ENCODE data around the gene TWF2.

TWF2 gene

DNA sequence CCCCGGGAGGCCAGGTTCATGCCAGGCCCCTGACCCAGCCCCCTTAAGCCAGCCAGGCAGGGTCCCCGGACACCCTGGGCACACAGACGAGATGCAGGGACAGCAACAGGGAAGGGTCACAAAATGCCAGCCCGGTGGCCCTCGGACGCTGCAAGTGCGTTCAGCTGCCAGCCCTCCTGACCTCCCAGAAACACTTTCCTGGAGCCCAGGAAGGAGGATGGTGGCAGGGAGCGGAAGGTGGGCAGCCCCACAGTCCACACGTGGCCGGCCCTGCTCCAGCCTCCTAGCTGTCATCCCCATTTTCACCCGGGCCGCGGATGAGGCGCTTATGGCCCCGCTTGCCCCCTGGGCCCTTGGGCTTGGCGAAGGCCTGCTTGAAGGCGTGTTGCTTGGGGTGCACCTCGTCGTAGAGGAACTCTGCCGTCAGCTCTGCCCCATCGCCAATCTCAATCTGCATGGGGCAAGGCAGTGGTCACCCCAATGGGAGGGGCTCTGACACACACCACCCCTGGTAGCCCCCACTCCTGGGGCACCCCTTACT, 10.1 kb downstream of the TWF2 start:
- H3K79me2 ChIP-seq (ENCODE audit: insufficient read depth, low read depth): no peaks in the 10 kb centered on the region
- no peak overlapping the region for H3K4me3 ChIP-seq (IDR thresholded peaks at IDR 0.05; ENCODE audit: insufficient read depth, low read depth, low read length)
- H3K27me3 ChIP-seq (ENCODE audit: insufficient read depth, low read depth): no peaks in the 10 kb centered on the region
- TF ChIP-seq, protein P1, sequence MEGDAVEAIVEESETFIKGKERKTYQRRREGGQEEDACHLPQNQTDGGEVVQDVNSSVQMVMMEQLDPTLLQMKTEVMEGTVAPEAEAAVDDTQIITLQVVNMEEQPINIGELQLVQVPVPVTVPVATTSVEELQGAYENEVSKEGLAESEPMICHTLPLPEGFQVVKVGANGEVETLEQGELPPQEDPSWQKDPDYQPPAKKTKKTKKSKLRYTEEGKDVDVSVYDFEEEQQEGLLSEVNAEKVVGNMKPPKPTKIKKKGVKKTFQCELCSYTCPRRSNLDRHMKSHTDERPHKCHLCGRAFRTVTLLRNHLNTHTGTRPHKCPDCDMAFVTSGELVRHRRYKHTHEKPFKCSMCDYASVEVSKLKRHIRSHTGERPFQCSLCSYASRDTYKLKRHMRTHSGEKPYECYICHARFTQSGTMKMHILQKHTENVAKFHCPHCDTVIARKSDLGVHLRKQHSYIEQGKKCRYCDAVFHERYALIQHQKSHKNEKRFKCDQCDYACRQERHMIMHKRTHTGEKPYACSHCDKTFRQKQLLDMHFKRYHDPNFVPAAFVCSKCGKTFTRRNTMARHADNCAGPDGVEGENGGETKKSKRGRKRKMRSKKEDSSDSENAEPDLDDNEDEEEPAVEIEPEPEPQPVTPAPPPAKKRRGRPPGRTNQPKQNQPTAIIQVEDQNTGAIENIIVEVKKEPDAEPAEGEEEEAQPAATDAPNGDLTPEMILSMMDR (conservative IDR thresholded peaks at IDR 0.05; ENCODE audit: low read depth, low read length): no peak
- H3K36me3 ChIP-seq (ENCODE audit: insufficient read depth): no peaks in the 10 kb centered on the region
- no peak overlapping the region for H3K27ac ChIP-seq
- no peaks in the 10 kb centered on the region for H4K20me1 ChIP-seq (ENCODE audit: insufficient read depth)
- peaks cover 20% of the 10 kb centered on the region for H3K4me1 ChIP-seq (ENCODE audit: low read depth, poor library complexity, severe bottlenecking)
- H2AFZ ChIP-seq (ENCODE audit: low read depth): no peak overlapping the region
- H3K9ac ChIP-seq: no peak overlapping the region
- H3K4me2 ChIP-seq: no peak overlapping the region

DNA sequence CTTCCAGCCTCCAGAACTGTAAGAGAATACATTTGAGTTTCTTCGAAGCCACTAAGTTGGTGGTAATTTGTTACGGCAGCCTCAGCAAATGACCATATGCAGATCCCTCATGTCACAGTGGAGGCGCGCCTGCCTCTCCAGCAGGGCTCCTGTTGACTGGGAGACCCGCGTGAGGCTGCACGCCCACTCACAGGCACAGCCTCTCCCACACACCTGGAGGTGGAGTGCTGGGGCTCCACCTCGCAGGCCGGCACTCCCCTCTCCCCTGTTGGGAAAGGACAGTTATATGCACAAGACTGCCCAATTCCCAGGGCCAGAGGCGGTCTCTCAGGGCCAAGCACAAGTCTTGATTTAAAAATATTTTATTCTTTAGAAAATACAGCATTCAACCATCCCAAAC, 10.7 kb downstream of the TWF2 start:
- Histone ChIP-seq H4K20me1 (ENCODE audit: insufficient read depth) (no peaks in the 10 kb centered on the region), H3K4me2 (no peak overlapping the region), H3K27me3 (ENCODE audit: insufficient read depth, low read depth) (no peaks in the 10 kb centered on the region), H3K4me3 (IDR thresholded peaks at IDR 0.05; ENCODE audit: insufficient read depth, low read depth, low read length) (no peak overlapping the region), H3K79me2 (ENCODE audit: insufficient read depth, low read depth) (no peaks in the 10 kb centered on the region), H3K27ac (no peak overlapping the region), H2AFZ (ENCODE audit: low read depth) (no peak overlapping the region), H3K36me3 (ENCODE audit: insufficient read depth) (no peaks in the 10 kb centered on the region), H3K4me1 (ENCODE audit: low read depth, poor library complexity, severe bottlenecking) (peaks cover 20% of the 10 kb centered on the region), H3K9ac (no peak overlapping the region)
- TF ChIP-seq, protein P1 (conservative IDR thresholded peaks at IDR 0.05; ENCODE audit: low read depth, low read length): no peak

DNA sequence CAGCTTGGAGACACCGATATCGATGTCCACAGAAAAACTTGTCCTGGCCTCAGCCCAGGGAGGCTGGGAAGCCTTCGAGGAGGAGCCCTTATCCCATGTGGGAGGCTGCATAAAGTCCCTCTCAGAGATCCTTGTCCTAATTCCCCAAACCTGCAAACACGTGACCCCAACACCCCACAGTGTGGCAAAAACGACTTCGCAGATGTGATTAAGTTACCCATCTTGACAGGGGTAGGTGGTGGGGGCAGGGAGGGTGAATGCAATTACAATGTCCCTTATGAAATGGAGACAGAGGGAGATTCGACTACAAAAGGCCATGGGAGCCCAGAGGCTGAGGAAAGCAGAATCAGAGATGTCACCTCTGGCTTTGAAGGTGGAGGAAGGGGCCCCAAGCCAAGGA, 11.2 kb downstream of the TWF2 start:
- H3K4me2 ChIP-seq: no peak overlapping the region
- H3K4me3 ChIP-seq (IDR thresholded peaks at IDR 0.05; ENCODE audit: insufficient read depth, low read depth, low read length): no peak overlapping the region
- H3K36me3 ChIP-seq (ENCODE audit: insufficient read depth): no peaks in the 10 kb centered on the region
- TF ChIP-seq, protein P1 (conservative IDR thresholded peaks at IDR 0.05; ENCODE audit: low read depth, low read length): no peak
- H3K27ac ChIP-seq: no peak overlapping the region
- H3K9ac ChIP-seq: no peak overlapping the region
- H3K79me2 ChIP-seq (ENCODE audit: insufficient read depth, low read depth): no peaks in the 10 kb centered on the region
- peaks cover 20% of the 10 kb centered on the region for H3K4me1 ChIP-seq (ENCODE audit: low read depth, poor library complexity, severe bottlenecking)
- no peak overlapping the region for H2AFZ ChIP-seq (ENCODE audit: low read depth)
- H4K20me1 ChIP-seq (ENCODE audit: insufficient read depth): no peaks in the 10 kb centered on the region
- H3K27me3 ChIP-seq (ENCODE audit: insufficient read depth, low read depth): no peaks in the 10 kb centered on the region

DNA sequence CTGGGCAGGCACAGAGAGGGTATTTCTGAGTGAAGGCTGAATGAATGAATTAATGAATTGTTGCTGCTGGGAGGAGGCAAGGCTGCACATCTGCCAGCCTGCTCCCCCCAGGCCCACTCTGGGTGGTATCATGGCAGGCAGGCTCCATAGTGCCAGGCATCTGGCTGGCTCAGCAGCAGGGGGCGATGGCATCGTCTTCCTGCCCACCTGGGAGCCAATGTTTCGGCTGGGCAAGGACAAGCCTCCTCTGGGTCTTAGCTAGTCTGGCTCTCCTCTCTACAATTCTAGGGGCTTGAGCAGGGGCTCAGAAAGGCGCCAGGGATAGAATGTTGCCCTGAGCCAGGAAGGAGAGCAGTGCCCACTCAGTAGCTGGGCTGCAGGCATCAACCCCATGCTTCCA, 11.8 kb downstream of the TWF2 start:
- H3K36me3 ChIP-seq (ENCODE audit: insufficient read depth): no peaks in the 10 kb centered on the region
- H2AFZ ChIP-seq (ENCODE audit: low read depth): no peak overlapping the region
- TF ChIP-seq, protein P1 (conservative IDR thresholded peaks at IDR 0.05; ENCODE audit: low read depth, low read length): no peak
- H4K20me1 ChIP-seq (ENCODE audit: insufficient read depth): no peaks in the 10 kb centered on the region
- H3K27me3 ChIP-seq (ENCODE audit: insufficient read depth, low read depth): no peaks in the 10 kb centered on the region
- H3K4me1 ChIP-seq (ENCODE audit: low read depth, poor library complexity, severe bottlenecking): peaks cover 20% of the 10 kb centered on the region
- H3K4me2 ChIP-seq: no peak overlapping the region
- H3K4me3 ChIP-seq (IDR thresholded peaks at IDR 0.05; ENCODE audit: insufficient read depth, low read depth, low read length): no peak overlapping the region
- H3K79me2 ChIP-seq (ENCODE audit: insufficient read depth, low read depth): no peaks in the 10 kb centered on the region
- peak overlapping the region; percentile 67; the same call in 1 of the 2 replicates for H3K27ac ChIP-seq
- H3K9ac ChIP-seq: no peak overlapping the region

Data from KMS-11 (cell line).